ENCODE data around the gene CDK5R2.

- TF ChIP-seq EZH2 (IDR thresholded peaks at IDR 0.05; ENCODE audit: borderline replicate concordance, low read depth, low read length, severe bottlenecking), result no peak
- TF ChIP-seq CTCF (IDR thresholded peaks at IDR 0.05; ENCODE audit: borderline replicate concordance, extremely low read depth, low read length, poor library complexity, severe bottlenecking), result no peak
Measured at GRCh38 chr2:218995561-218995960, 36.1 kb downstream of the CDK5R2 start.
